ENCODE measurements around the gene ADGRL3. TPM values are rescaled to one million over a fixed set of nuclear protein-coding genes. Genes with fewer than 3 reads are reported as not detected.

ADGRL3 gene
- total RNA-seq, 4 donors from 2014 or later: 2.2 to 10.0 (median 4.6) TPM

DNA sequence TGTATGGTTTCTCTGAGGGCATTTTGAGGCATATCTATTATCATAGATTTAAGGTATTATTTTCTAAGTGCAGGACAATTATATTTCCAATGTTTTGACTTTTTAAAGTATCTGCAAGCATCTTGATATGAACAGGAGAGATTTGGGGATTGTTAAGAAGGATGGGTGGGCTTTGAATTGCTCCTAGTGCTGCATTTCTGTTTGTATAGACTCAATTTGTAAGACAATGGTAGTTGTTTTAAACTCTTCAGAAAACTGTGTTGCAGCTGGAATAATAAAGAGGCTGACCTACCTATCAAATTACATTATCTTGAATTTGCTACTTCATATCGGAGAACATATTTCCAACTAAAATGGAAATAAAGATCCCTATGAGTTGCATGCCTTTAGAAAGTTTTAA lies 570.3 kb downstream of the ADGRL3 start:
- Histone ChIP-seq H3K4me1 (no peaks in the 10 kb centered on the region), H3K27ac (no peak overlapping the region), H3K4me3 (no peak overlapping the region), H3K36me3 (no peaks in the 10 kb centered on the region), H3K9me3 (no peaks in the 10 kb centered on the region), H3K27me3 (no peaks in the 10 kb centered on the region)
- 94 to 100% methylated on average over 1 of the region's 1 CpG for WGBS, 2 donors (ENCODE audit: low coverage in 1 of 2)
- in situ Hi-C loops (cut with MboI; ENCODE audit: low pct_ligation_motif_present in 1 of 4, low pct_unique_long_range_greater_than_20kb in 1 of 4, low sequenced_read_pairs in 3 of 4) (no loop called here), intact Hi-C loops (cut with DNase I; ENCODE audit: low total_unique reads) (no loop called here)
- no peak for DNase-seq
- no peak for TF ChIP-seq POLR2A (IDR thresholded peaks at IDR 0.05)
- TF ChIP-seq EP300 (IDR thresholded peaks at IDR 0.05; ENCODE audit: low read depth): no peak
- no peak for TF ChIP-seq POLR2AphosphoS5 (IDR thresholded peaks at IDR 0.05)
- no peak for TF ChIP-seq CTCF (IDR thresholded peaks at IDR 0.05)

DNA sequence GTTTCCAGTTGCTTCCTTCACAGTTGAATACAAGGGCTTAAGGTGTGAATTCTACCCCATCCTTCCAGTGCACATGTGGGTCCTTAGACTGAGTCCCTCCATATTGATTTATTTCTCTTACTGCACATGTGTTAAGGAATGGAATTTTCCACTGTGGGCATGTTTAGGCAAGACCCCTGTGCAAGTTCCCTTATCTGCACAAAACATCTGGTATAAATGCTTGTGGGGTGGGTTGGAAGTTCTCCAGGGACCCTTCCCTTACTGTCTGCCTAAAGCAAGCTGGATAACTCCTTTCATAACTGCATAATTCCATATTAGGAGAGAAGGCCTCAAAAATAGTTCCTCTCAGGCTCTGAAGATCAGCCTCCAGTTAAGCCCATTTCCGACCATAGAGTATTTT lies 570.9 kb downstream of the ADGRL3 start:
- TF ChIP-seq EP300 (IDR thresholded peaks at IDR 0.05; ENCODE audit: low read depth) (no peak), POLR2AphosphoS5 (IDR thresholded peaks at IDR 0.05) (no peak), CTCF (IDR thresholded peaks at IDR 0.05) (no peak), POLR2A (IDR thresholded peaks at IDR 0.05) (no peak)
- no peak overlapping the region for H3K4me3 ChIP-seq
- no peak overlapping the region for H3K27ac ChIP-seq
- no peaks in the 10 kb centered on the region for H3K9me3 ChIP-seq
- no peak for DNase-seq
- WGBS, 2 donors (ENCODE audit: low coverage in 1 of 2): 41 to 67% methylated on average over 1 of the region's 1 CpG
- intact Hi-C loops (cut with DNase I; ENCODE audit: low total_unique reads): no loop called here
- no peaks in the 10 kb centered on the region for H3K4me1 ChIP-seq
- in situ Hi-C loops (cut with MboI; ENCODE audit: low pct_ligation_motif_present in 1 of 4, low pct_unique_long_range_greater_than_20kb in 1 of 4, low sequenced_read_pairs in 3 of 4): no loop called here
- H3K36me3 ChIP-seq: no peaks in the 10 kb centered on the region
- H3K27me3 ChIP-seq: no peaks in the 10 kb centered on the region

- no peaks in the 10 kb centered on the region for H3K9me3 ChIP-seq
- no peak for DNase-seq
- no peak overlapping the region for H3K4me3 ChIP-seq
- H3K4me1 ChIP-seq: no peaks in the 10 kb centered on the region
- in situ Hi-C loops (cut with MboI; ENCODE audit: low pct_ligation_motif_present in 1 of 4, low pct_unique_long_range_greater_than_20kb in 1 of 4, low sequenced_read_pairs in 3 of 4): no loop called here
- no peak for TF ChIP-seq CTCF (IDR thresholded peaks at IDR 0.05)
- intact Hi-C loops (cut with DNase I; ENCODE audit: low total_unique reads): no loop called here
- no peak overlapping the region for H3K27ac ChIP-seq
- WGBS, 2 donors (ENCODE audit: low coverage in 1 of 2): 10 to 52% methylated on average over 1 of the region's 1 CpG
- H3K27me3 ChIP-seq: no peaks in the 10 kb centered on the region
- H3K36me3 ChIP-seq: no peaks in the 10 kb centered on the region
These were observed 572.0 kb downstream of the ADGRL3 start for GRCh38 chr4:61772126-61772525.

DNA sequence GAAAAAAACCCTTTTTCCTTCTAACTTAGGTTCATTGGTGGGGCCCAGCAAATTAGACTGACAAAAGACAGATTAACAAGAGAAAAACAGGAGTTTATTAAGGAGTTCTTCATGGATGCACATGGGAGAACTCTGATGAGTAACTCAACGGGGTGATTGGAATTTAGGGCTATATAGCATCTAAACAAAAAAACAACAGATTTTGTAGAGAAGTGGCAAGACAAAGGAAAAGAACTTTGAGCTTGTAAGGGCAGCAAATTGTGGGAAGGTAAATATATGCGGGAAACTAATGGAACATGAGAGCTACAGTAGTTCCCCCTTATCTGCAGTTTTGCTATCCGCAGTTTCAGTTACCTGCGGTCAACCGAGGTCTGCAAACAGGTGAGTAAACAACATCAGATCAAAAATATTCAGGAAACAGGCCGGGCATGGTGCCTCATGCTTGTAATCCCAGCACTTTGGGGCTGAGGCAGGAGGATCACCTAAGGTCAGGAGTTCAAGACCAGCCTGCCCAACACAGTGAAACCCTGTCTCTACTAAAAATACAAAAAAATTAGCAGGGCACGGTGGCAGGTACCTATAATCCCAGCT lies 573.6 kb downstream of the ADGRL3 start:
- H3K27me3 ChIP-seq: no peaks in the 10 kb centered on the region
- no peak overlapping the region for H3K27ac ChIP-seq
- TF ChIP-seq CTCF (IDR thresholded peaks at IDR 0.05): no peak
- no peaks in the 10 kb centered on the region for H3K9me3 ChIP-seq
- in situ Hi-C loops (cut with MboI; ENCODE audit: low pct_ligation_motif_present in 1 of 4, low pct_unique_long_range_greater_than_20kb in 1 of 4, low sequenced_read_pairs in 3 of 4) (no loop called here), intact Hi-C loops (cut with DNase I; ENCODE audit: low total_unique reads) (no loop called here)
- no peak overlapping the region for H3K4me3 ChIP-seq
- no peak for DNase-seq
- 58 to 60% methylated on average over 6 to 7 of the region's 7 CpGs for WGBS, 2 donors (ENCODE audit: low coverage in 1 of 2)
- H3K4me1 ChIP-seq: no peaks in the 10 kb centered on the region
- H3K36me3 ChIP-seq: no peaks in the 10 kb centered on the region

All from transverse colon (tissue), 4 donors.